Measurements from ENCODE around the gene ABCC10. TPM values are rescaled to one million over a fixed set of nuclear protein-coding genes. Genes with fewer than 3 reads are reported as not detected.
A peak's percentile ranks its signal among the peaks of the same experiment; 100 is the strongest.

Gene ABCC10
- total and polyA plus RNA-seq, 5 donors, result 11.0 to 16.0 (median 12.7) TPM

GRCh38 chr6:43468748-43469681 lies 41.7 kb downstream of the ABCC10 start:
- DNase-seq, result no peak
- ATAC-seq, result peak; percentile 73 to 79
- no peaks in the 10 kb centered on the region for H3K9me3 ChIP-seq (ENCODE audit: control insufficient read depth, low read length)
- H3K27me3 ChIP-seq (ENCODE audit: control insufficient read depth, insufficient read depth), result no peaks in the 10 kb centered on the region
- intact Hi-C loops (cut with DNase I), result no loop called here
- WGBS, result 55% methylated on average over 13 of the region's 13 CpGs
- H3K27ac ChIP-seq (ENCODE audit: low read length), result no peak overlapping the region
- H3K4me1 ChIP-seq (ENCODE audit: control insufficient read depth, insufficient read depth, low read length), result no peaks in the 10 kb centered on the region
- no peak overlapping the region for H3K4me3 ChIP-seq (ENCODE audit: low read length)

GRCh38 chr6:43469947-43470346 lies 42.6 kb downstream of the ABCC10 start:
- 92% methylated on average over 7 of the region's 7 CpGs for WGBS
- no peaks in the 10 kb centered on the region for H3K4me1 ChIP-seq (ENCODE audit: control insufficient read depth, insufficient read depth, low read length)
- DNase-seq, result no peak
- no peak for ATAC-seq
- no peaks in the 10 kb centered on the region for H3K9me3 ChIP-seq (ENCODE audit: control insufficient read depth, low read length)
- H3K4me3 ChIP-seq (ENCODE audit: low read length), result no peak overlapping the region
- no peak overlapping the region for H3K27ac ChIP-seq (ENCODE audit: low read length)
- intact Hi-C loops (cut with DNase I), result no loop called here
- no peaks in the 10 kb centered on the region for H3K27me3 ChIP-seq (ENCODE audit: control insufficient read depth, insufficient read depth)

DNA sequence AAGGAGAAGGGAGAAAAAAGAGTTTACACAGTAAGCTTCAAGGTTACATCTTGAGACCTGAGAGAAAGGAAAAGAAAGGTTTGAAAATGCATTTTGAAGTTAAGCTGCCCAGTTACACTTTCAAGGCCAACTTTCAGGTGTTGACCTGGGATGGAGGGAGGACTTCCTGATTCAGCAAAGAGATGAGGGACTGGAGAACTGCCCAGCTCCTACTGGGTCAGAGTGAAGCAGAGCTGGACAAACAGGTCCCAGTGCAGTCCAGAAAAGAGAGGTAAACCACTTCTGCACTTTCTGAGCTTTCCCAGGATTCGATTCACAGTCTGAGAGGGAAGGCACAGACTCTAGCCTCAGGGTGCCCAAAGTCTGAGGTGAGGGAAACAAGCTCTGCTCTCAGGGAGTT lies 44.1 kb downstream of the ABCC10 start:
- DNase-seq (no peak), ATAC-seq (no peak)
- Histone ChIP-seq H3K4me1 (ENCODE audit: control insufficient read depth, insufficient read depth, low read length) (no peaks in the 10 kb centered on the region), H3K4me3 (ENCODE audit: low read length) (no peak overlapping the region), H3K27me3 (ENCODE audit: control insufficient read depth, insufficient read depth) (no peaks in the 10 kb centered on the region), H3K9me3 (ENCODE audit: control insufficient read depth, low read length) (no peaks in the 10 kb centered on the region), H3K27ac (ENCODE audit: low read length) (no peak overlapping the region)
- intact Hi-C loops (cut with DNase I), result no loop called here
- WGBS, result 79% methylated on average over 1 of the region's 1 CpG

GRCh38 chr6:43472515-43472914 lies 45.2 kb downstream of the ABCC10 start:
- H3K27me3 ChIP-seq (ENCODE audit: control insufficient read depth, insufficient read depth), result no peaks in the 10 kb centered on the region
- no peak for DNase-seq
- H3K4me1 ChIP-seq (ENCODE audit: control insufficient read depth, insufficient read depth, low read length), result no peaks in the 10 kb centered on the region
- H3K27ac ChIP-seq (ENCODE audit: low read length), result no peak overlapping the region
- 97% methylated on average over 4 of the region's 4 CpGs for WGBS
- H3K4me3 ChIP-seq (ENCODE audit: low read length), result no peak overlapping the region
- ATAC-seq, result no peak
- H3K9me3 ChIP-seq (ENCODE audit: control insufficient read depth, low read length), result no peaks in the 10 kb centered on the region
- intact Hi-C loops (cut with DNase I), result no loop called here

DNA sequence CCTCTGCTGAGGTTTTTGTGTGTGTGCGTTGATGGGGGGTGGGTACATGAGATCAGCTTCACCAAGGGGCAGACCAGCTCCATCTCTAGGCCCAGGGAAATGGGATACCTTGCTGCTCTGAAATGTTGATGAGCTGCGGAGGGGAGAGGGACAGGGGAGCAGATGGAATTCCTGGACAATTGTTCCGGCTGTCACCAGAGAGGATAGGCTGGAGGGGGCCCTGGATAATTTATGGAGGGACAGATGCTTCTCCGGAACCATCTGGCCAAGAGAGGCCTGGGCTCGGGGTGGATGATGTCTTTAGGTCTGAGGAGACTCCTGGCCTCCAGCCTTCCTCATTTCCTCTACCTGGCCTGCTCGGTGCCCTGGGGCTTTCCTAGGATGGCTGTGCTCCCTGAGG lies 48.2 kb downstream of the ABCC10 start:
- no peak overlapping the region for H3K4me3 ChIP-seq (ENCODE audit: low read length)
- no peak overlapping the region for H3K27ac ChIP-seq (ENCODE audit: low read length)
- WGBS, result 87% methylated on average over 6 of the region's 6 CpGs
- ATAC-seq (no peak), DNase-seq (no peak)
- no peaks in the 10 kb centered on the region for H3K27me3 ChIP-seq (ENCODE audit: control insufficient read depth, insufficient read depth)
- intact Hi-C loops (cut with DNase I), result no loop called here
- no peaks in the 10 kb centered on the region for H3K9me3 ChIP-seq (ENCODE audit: control insufficient read depth, low read length)
- peaks cover 9% of the 10 kb centered on the region for H3K4me1 ChIP-seq (ENCODE audit: control insufficient read depth, insufficient read depth, low read length)

GRCh38 chr6:43476746-43477145 lies 49.4 kb downstream of the ABCC10 start:
- Histone ChIP-seq H3K27ac (ENCODE audit: low read length) (peak overlapping the region; percentile 16), H3K9me3 (ENCODE audit: control insufficient read depth, low read length) (no peaks in the 10 kb centered on the region), H3K4me1 (ENCODE audit: control insufficient read depth, insufficient read depth, low read length) (peaks cover 9% of the 10 kb centered on the region), H3K4me3 (ENCODE audit: low read length) (peak overlapping the region; percentile 88), H3K27me3 (ENCODE audit: control insufficient read depth, insufficient read depth) (no peaks in the 10 kb centered on the region)
- intact Hi-C loops (cut with DNase I), result no loop called here
- ATAC-seq (no peak), DNase-seq (no peak)
- WGBS, result 30% methylated on average over 2 of the region's 2 CpGs

DNA sequence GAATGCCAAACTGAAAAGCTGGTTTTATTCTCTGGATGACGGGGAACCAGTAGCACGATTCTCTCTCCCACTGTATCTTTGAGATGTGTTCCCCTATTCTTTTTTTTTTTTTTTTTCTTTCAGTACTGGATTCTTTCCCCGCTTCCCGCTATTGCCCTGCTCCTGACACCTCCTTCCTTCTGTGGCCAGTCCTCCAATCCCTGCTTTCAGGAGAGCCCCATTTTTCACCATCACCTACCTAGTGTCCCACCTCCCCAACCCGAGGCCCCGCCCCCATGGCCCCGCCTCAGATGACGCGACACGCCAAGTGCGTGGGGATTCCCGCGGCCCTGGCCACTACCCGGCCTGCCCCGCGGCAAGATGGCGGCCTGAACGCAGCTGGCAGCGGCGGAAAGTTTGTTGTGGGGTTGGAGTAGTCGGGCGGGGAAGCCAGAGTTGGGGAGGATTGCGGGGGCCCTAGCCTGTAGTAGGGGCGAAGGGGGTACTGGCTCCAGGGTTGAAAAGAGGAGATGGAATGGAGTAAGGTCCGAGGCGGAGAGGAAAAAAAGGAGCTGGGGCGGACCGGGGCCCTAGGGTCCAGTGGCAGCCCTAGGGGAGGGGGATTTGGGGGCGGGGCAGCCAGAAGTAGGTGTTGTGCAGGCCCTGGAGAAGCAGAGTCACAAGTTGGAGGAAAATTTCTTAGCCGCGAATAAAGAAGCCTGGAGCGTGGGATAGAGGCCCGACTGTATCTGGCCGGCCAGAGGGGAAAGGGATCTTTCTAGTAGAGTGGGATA lies 50.1 kb downstream of the ABCC10 start, which contains the start of gene TJAP1:
TSS of gene TJAP1 (plus strand) at position 336 of the 773 bp plus-strand sequence. CDS start 21,432 bp downstream, outside the sequence.
- peak within 1 kb of the TSS; percentile 51 for H3K27ac ChIP-seq (ENCODE audit: low read length)
- intact Hi-C loops (cut with DNase I), result no loop called here
- H3K4me3 ChIP-seq (ENCODE audit: low read length), result peak within 1 kb of the TSS; percentile 88
- no peaks in the 10 kb centered on the region for H3K27me3 ChIP-seq (ENCODE audit: control insufficient read depth, insufficient read depth)
- ATAC-seq, result peak; percentile 100
- peak; percentile 93 to 98 (median 97) for DNase-seq
- WGBS, result 1% methylated on average over 34 of the region's 34 CpGs
- H3K9me3 ChIP-seq (ENCODE audit: control insufficient read depth, low read length), result no peaks in the 10 kb centered on the region
- H3K4me1 ChIP-seq (ENCODE audit: control insufficient read depth, insufficient read depth, low read length), result peaks cover 9% of the 10 kb centered on the region

DNA sequence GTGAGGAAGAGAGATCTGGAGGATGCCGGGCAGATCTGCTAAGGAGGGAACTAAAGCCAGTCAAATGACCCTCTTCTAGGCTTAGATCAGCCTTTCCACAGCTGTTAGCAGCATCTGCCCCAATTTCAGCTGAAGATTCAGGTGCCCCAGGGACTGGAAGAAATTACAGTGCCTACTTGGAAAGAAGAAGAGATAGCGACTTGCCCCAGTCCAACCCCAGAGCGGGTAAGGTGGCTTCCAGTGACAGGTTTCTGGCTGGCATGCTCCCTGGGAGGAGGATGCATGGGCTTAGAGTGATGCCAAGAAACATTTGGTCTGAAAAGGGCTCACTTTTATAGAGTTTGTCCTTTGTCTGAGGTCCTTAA lies 50.6 kb downstream of the ABCC10 start:
- Histone ChIP-seq H3K27me3 (ENCODE audit: control insufficient read depth, insufficient read depth) (no peaks in the 10 kb centered on the region), H3K4me3 (ENCODE audit: low read length) (peak overlapping the region; percentile 88), H3K4me1 (ENCODE audit: control insufficient read depth, insufficient read depth, low read length) (peaks cover 9% of the 10 kb centered on the region), H3K9me3 (ENCODE audit: control insufficient read depth, low read length) (no peaks in the 10 kb centered on the region), H3K27ac (ENCODE audit: low read length) (no peak overlapping the region)
- DNase-seq (no peak), ATAC-seq (peak in 1 of 2 donors; percentile 4)
- 21% methylated on average over 3 of the region's 3 CpGs for WGBS
- intact Hi-C loops (cut with DNase I), result no loop called here

- peaks cover 9% of the 10 kb centered on the region for H3K4me1 ChIP-seq (ENCODE audit: control insufficient read depth, insufficient read depth, low read length)
- no peak overlapping the region for H3K4me3 ChIP-seq (ENCODE audit: low read length)
- no peak for DNase-seq
- ATAC-seq, result no peak
- H3K27ac ChIP-seq (ENCODE audit: low read length), result no peak overlapping the region
- 88% methylated on average over 2 of the region's 2 CpGs for WGBS
- no peaks in the 10 kb centered on the region for H3K9me3 ChIP-seq (ENCODE audit: control insufficient read depth, low read length)
- no peaks in the 10 kb centered on the region for H3K27me3 ChIP-seq (ENCODE audit: control insufficient read depth, insufficient read depth)
- intact Hi-C loops (cut with DNase I), result no loop called here
These were observed 53.7 kb downstream of the ABCC10 start for GRCh38 chr6:43481075-43481474.

DNA sequence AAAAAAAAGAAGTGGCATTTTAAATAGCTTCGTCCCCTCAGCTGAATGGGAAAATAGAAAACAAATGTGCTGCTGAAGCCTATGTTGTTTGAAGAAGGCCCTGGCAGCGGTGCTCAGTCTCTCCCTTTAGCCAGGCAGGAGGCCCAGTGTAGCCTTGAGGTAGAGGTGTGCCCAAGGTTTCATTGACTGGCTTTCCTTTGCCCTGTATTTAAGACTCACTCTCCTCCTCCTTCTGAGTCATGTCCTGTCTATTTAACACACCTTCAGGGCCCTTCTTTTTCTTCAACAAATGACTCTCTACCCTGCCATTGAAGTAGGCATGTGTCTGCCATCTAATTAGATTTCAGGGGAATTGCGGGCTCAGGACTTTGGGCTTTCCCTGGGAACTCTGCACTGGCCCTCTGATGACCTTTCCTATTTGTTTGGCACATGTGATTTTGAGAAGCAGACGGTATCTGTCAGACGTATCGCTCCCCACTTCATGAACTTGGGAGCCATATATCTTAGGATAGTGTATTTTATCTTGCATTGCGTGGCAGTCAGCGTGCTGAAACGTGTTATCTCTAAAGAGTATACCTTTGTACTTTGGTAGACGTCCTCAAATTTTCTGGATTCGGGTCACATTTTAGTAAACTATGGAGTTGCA lies 54.4 kb downstream of the ABCC10 start:
- Histone ChIP-seq H3K27me3 (ENCODE audit: control insufficient read depth, insufficient read depth) (no peaks in the 10 kb centered on the region), H3K9me3 (ENCODE audit: control insufficient read depth, low read length) (no peaks in the 10 kb centered on the region), H3K27ac (ENCODE audit: low read length) (no peak overlapping the region), H3K4me3 (ENCODE audit: low read length) (no peak overlapping the region), H3K4me1 (ENCODE audit: control insufficient read depth, insufficient read depth, low read length) (peaks cover 9% of the 10 kb centered on the region)
- intact Hi-C loops (cut with DNase I), result no loop called here
- ATAC-seq (no peak), DNase-seq (no peak)
- WGBS, result 75% methylated on average over 11 of the region's 11 CpGs
